Activated CD8-positive, alpha-beta memory T cell treated with anti-CD3 and anti-CD28 coated beads, Interleukin-2, amount 50 U/mL, for 4 hours (primary cell): ENCODE results near the gene UGT1A7.

ENCODE experiments used
- DNase-seq: peaks from one replicate; pipeline ENCODE4 v3.0.0-alpha.2; 2020

UGT1A7 gene

GRCh38 chr2:233801357-233802131 is 119.8 kb downstream of the UGT1A7 start:
- DNase-seq = no peak

- DNase-seq = no peak
These were observed 120.6 kb downstream of the UGT1A7 start for GRCh38 chr2:233802132-233802815.

- no peak for DNase-seq
These were observed 121.7 kb downstream of the UGT1A7 start for GRCh38 chr2:233803292-233803911.

GRCh38 chr2:233803994-233804393 is 122.3 kb downstream of the UGT1A7 start:
- DNase-seq = no peak

GRCh38 chr2:233807215-233807865 is 125.6 kb downstream of the UGT1A7 start:
- DNase-seq = no peak

GRCh38 chr2:233807966-233808935 is 126.5 kb downstream of the UGT1A7 start:
- DNase-seq = no peak

GRCh38 chr2:233810385-233810784 is 128.7 kb downstream of the UGT1A7 start:
- no peak for DNase-seq

GRCh38 chr2:233811087-233811486 is 129.4 kb downstream of the UGT1A7 start:
- no peak for DNase-seq

- no peak for DNase-seq
These were observed 130.0 kb downstream of the UGT1A7 start for GRCh38 chr2:233811732-233812131.

- no peak for DNase-seq
These were observed 131.7 kb downstream of the UGT1A7 start for GRCh38 chr2:233813236-233814055.

- DNase-seq = no peak
These were observed 132.5 kb downstream of the UGT1A7 start for GRCh38 chr2:233814056-233814835.

GRCh38 chr2:233815861-233816260 is 134.2 kb downstream of the UGT1A7 start:
- no peak for DNase-seq

- DNase-seq = no peak
These were observed 134.6 kb downstream of the UGT1A7 start for GRCh38 chr2:233816334-233816733.

- DNase-seq = no peak
These were observed 135.1 kb downstream of the UGT1A7 start for GRCh38 chr2:233816771-233817170.

GRCh38 chr2:233817361-233817911 is 135.7 kb downstream of the UGT1A7 start:
- no peak for DNase-seq

GRCh38 chr2:233817995-233818638 is 136.4 kb downstream of the UGT1A7 start:
- DNase-seq = no peak

- DNase-seq = no peak
These were observed 137.2 kb downstream of the UGT1A7 start for GRCh38 chr2:233818639-233819621.
